ENCODE data around the gene ZNF276. TPM values are rescaled to one million over a fixed set of nuclear protein-coding genes. Genes with fewer than 3 reads are reported as not detected.
A peak's percentile ranks its signal among the peaks of the same experiment; 100 is the strongest.

Gene ZNF276
- total and polyA plus RNA-seq, 2 experiments from 2014 or later, result 4.3 to 12.0 TPM

DNA sequence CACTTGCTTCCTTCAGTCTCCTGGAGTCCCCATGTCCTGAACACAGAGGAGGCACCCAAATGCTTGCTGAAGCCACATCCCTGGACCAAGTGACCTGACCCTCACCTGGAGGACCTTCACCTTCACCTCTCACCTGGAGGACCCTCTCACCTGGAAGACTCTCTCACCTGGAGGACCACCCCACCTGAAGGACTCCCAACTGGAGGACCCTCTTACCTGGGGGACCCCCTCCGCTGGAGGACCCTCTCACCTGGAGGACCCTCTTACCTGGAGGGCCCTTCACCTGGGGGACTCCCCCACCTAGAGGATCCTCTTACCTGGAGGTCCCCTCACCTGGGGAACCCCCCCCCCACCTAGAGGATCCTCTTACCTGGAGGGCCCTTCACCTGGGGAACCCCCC, 35.4 kb upstream of the ZNF276 start:
- no peak overlapping the region for H3K9ac ChIP-seq
- H3K4me1 ChIP-seq (ENCODE audit: insufficient read depth), result peaks cover 4% of the 10 kb centered on the region
- H3K9me2 ChIP-seq (ENCODE audit: insufficient read depth), result no peaks in the 10 kb centered on the region
- peaks cover 8% of the 10 kb centered on the region; the same call in 1 of the 2 replicates for H3F3A ChIP-seq (ENCODE audit: insufficient read depth)
- DNase-seq, result no peak
- TF ChIP-seq EZH2 (IDR thresholded peaks at IDR 0.05; ENCODE audit: insufficient read depth, poor library complexity, severe bottlenecking) (no peak), EZH2phosphoT487 (IDR thresholded peaks at IDR 0.05; ENCODE audit: insufficient read depth, low read depth) (no peak)
- peak overlapping the region; percentile 94; the same call in 1 of the 2 replicates for H3K4me3 ChIP-seq
- H3K9me3 ChIP-seq (ENCODE audit: low read depth), result no peaks in the 10 kb centered on the region
- in situ Hi-C loops (cut with MboI), result no loop called here
- H3K36me3 ChIP-seq (ENCODE audit: low read depth), result peaks cover 3% of the 10 kb centered on the region; the same call in 1 of the 2 replicates
- peaks cover 32% of the 10 kb centered on the region for H3K79me2 ChIP-seq (ENCODE audit: insufficient read depth)
- H4K20me1 ChIP-seq (ENCODE audit: insufficient read depth), result no peaks in the 10 kb centered on the region
- H3K27ac ChIP-seq, result no peak overlapping the region
- no peak overlapping the region for H2AFZ ChIP-seq
- 80 to 100% methylated on average over 1 of the region's 1 CpG for WGBS, 2 experiments (ENCODE audit: low coverage in 1 of 2, low lambda C conversion rate in 2 of 2, missing lambda C conversion rate in 2 of 2)
- H3K27me3 ChIP-seq (replicated peaks; ENCODE audit: insufficient read depth), result no peaks in the 10 kb centered on the region
- H3K4me2 ChIP-seq (ENCODE audit: unreplicated experiment), result no peak overlapping the region

DNA sequence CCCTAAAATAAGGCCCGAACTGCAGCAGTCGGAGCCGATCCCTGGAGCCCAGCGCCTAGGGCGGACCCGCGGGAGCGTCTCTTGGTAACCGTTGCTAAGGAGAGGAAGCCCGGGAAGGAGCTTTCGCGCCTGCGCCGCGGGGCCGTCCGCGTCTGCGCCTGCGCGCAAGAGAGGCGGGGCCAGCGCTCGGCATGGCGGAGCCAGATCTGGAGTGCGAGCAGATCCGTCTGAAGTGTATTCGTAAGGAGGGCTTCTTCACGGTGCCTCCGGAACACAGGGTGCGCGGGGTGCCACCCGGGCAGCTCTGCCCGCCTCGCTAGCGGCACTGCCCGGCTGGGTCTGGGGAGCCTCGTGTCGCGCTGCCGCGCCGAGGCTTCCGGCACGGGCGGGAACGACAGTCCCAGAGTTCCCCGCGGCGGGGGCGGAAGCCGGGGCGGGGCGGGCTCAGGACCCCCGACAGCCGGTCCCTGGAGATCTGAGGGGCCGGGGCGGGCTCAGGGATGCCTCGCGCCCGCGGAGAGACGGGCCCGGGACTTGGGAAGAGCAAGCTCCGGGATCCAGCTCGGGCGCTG, 34.7 kb upstream of the ZNF276 start, which contains the start of gene CDK10:
Gene CDK10 (plus strand): TSS at position 170 of the 572 bp plus-strand sequence. CDS start 22 bp downstream, at position 192.
- Histone ChIP-seq H3K27ac (peak within 1 kb of the TSS; percentile 78), H3K4me3 (peak within 1 kb of the TSS; percentile 94), H3K36me3 (ENCODE audit: low read depth) (peaks cover 3% of the 10 kb centered on the region; the same call in 1 of the 2 replicates), H3K4me2 (ENCODE audit: unreplicated experiment) (peak within 1 kb of the TSS; percentile 97), H3K27me3 (replicated peaks; ENCODE audit: insufficient read depth) (no peaks in the 10 kb centered on the region), H3K9me3 (ENCODE audit: low read depth) (no peaks in the 10 kb centered on the region), H3K4me1 (ENCODE audit: insufficient read depth) (peaks cover 4% of the 10 kb centered on the region), H3K9ac (peak within 1 kb of the TSS; percentile 89), H3K79me2 (ENCODE audit: insufficient read depth) (peaks cover 32% of the 10 kb centered on the region), H4K20me1 (ENCODE audit: insufficient read depth) (no peaks in the 10 kb centered on the region), H2AFZ (peak within 1 kb of the TSS; percentile 84), H3F3A (ENCODE audit: insufficient read depth) (peaks cover 8% of the 10 kb centered on the region; the same call in 1 of the 2 replicates), H3K9me2 (ENCODE audit: insufficient read depth) (no peaks in the 10 kb centered on the region)
- 1% methylated on average over 47 to 65 of the region's 67 CpGs for WGBS, 2 experiments (ENCODE audit: low coverage in 1 of 2, low lambda C conversion rate in 2 of 2, missing lambda C conversion rate in 2 of 2)
- DNase-seq, result peak; percentile 94
- in situ Hi-C loops (cut with MboI), result no loop called here
- TF ChIP-seq EZH2phosphoT487 (IDR thresholded peaks at IDR 0.05; ENCODE audit: insufficient read depth, low read depth) (no peak), EZH2 (IDR thresholded peaks at IDR 0.05; ENCODE audit: insufficient read depth, poor library complexity, severe bottlenecking) (no peak)

DNA sequence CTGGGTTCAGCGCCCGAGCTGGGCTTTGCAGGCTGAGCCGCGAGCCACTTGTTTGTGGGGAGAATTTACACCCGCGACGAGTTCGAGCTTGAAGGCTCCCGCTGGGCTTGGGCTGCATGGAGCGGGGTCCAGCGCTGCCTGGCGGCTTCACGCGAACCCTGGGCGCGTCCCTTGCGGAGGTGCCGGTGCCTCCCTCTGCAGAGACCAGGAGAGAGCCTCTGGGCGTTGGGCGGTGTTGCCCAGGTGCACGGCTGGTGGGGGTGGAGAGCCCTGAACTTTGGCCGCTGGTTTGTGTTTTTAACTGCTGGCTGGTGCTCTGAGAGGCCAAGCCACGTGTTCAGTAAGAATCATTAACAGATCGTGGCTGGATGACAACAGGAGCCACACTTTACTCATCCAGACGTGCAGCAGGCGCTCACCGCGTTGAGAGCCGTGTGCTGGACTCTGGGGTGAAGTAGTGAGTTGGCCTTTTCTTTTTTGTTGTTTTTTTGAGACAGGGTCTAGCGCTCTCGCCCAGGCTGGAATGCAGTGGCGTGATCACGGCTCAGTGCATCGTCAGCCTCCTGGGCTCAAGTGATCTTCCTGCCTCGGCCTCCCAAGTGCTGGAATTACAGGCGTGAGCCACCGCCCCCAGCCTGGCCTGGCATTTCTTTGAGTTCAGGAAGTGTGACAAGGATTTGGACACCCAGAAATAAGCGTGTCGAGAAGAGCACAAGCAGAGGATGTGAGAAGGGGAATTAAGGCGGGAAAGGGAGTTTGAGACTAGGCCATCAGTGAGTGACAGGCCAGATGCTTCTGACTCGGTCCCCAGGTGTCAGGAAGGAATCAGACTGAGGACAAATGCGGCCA, 34.0 kb upstream of the ZNF276 start:
- Histone ChIP-seq H3K9me2 (ENCODE audit: insufficient read depth) (no peaks in the 10 kb centered on the region), H3K79me2 (ENCODE audit: insufficient read depth) (peaks cover 32% of the 10 kb centered on the region), H3K27ac (peak overlapping the region; percentile 78), H3K36me3 (ENCODE audit: low read depth) (peaks cover 3% of the 10 kb centered on the region; the same call in 1 of the 2 replicates), H3K4me3 (peak overlapping the region; percentile 94), H2AFZ (peak overlapping the region; percentile 84), H4K20me1 (ENCODE audit: insufficient read depth) (no peaks in the 10 kb centered on the region), H3K9me3 (ENCODE audit: low read depth) (no peaks in the 10 kb centered on the region), H3K4me1 (ENCODE audit: insufficient read depth) (peaks cover 4% of the 10 kb centered on the region), H3F3A (ENCODE audit: insufficient read depth) (peaks cover 8% of the 10 kb centered on the region; the same call in 1 of the 2 replicates), H3K9ac (peak overlapping the region; percentile 89), H3K27me3 (replicated peaks; ENCODE audit: insufficient read depth) (no peaks in the 10 kb centered on the region), H3K4me2 (ENCODE audit: unreplicated experiment) (peak overlapping the region; percentile 97)
- peak; percentile 84 for DNase-seq
- in situ Hi-C loops (cut with MboI), result no loop called here
- TF ChIP-seq EZH2phosphoT487 (IDR thresholded peaks at IDR 0.05; ENCODE audit: insufficient read depth, low read depth) (no peak), EZH2 (IDR thresholded peaks at IDR 0.05; ENCODE audit: insufficient read depth, poor library complexity, severe bottlenecking) (no peak)
- WGBS, 2 experiments (ENCODE audit: low coverage in 1 of 2, low lambda C conversion rate in 2 of 2, missing lambda C conversion rate in 2 of 2), result 6 to 8% methylated on average over 42 of the region's 42 CpGs

DNA sequence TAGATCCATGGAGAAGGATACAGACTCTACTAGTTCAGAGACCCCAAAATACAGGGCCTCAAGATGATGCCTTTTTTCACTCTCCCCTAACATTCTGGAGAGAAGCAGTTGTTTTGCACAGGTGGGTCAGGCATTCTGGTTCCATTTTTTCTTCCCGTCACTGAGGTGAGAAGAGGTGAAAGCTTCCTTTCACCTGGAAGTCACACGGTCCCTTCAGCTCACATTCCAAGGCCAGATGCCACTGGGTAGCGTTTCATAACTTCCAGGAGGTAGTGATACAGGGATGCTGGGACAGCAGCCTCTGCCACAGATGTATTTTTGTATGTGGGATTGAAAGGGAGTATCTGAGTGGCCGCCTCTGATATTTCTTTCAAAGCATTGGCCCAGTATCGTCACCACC, 32.9 kb upstream of the ZNF276 start:
- Histone ChIP-seq H3K79me2 (ENCODE audit: insufficient read depth) (peaks cover 32% of the 10 kb centered on the region), H3F3A (ENCODE audit: insufficient read depth) (peaks cover 8% of the 10 kb centered on the region; the same call in 1 of the 2 replicates), H3K9ac (no peak overlapping the region), H3K4me3 (no peak overlapping the region), H4K20me1 (ENCODE audit: insufficient read depth) (no peaks in the 10 kb centered on the region), H3K4me1 (ENCODE audit: insufficient read depth) (peaks cover 4% of the 10 kb centered on the region), H3K4me2 (ENCODE audit: unreplicated experiment) (no peak overlapping the region), H3K9me3 (ENCODE audit: low read depth) (no peaks in the 10 kb centered on the region), H2AFZ (no peak overlapping the region), H3K9me2 (ENCODE audit: insufficient read depth) (no peaks in the 10 kb centered on the region), H3K27me3 (replicated peaks; ENCODE audit: insufficient read depth) (no peaks in the 10 kb centered on the region), H3K36me3 (ENCODE audit: low read depth) (peaks cover 6% of the 10 kb centered on the region; the same call in 1 of the 2 replicates), H3K27ac (no peak overlapping the region)
- WGBS, 2 experiments (ENCODE audit: low coverage in 1 of 2, low lambda C conversion rate in 2 of 2, missing lambda C conversion rate in 2 of 2), result 90 to 94% methylated on average over 5 of the region's 5 CpGs
- no peak for DNase-seq
- in situ Hi-C loops (cut with MboI), result no loop called here
- TF ChIP-seq EZH2phosphoT487 (IDR thresholded peaks at IDR 0.05; ENCODE audit: insufficient read depth, low read depth) (no peak), EZH2 (IDR thresholded peaks at IDR 0.05; ENCODE audit: insufficient read depth, poor library complexity, severe bottlenecking) (no peak)

Data from GM23248 (cell line).